Measurements from ENCODE around the gene TRHDE. TPM values are rescaled to one million over a fixed set of nuclear protein-coding genes. Genes with fewer than 3 reads are reported as not detected.

TRHDE gene
- total RNA-seq, 1 donor from 2014 or later, result 0.51 TPM

- Mint-ChIP-seq H3K36me3 (ENCODE audit: low read depth) (peaks cover 4% of the 10 kb centered on the region), H3K4me1 (no peaks in the 10 kb centered on the region), H3K4me3 (no peak overlapping the region), H3K9me3 (peaks cover 2% of the 10 kb centered on the region), H3K27me3 (ENCODE audit: low read depth) (no peaks in the 10 kb centered on the region), H3K27ac (ENCODE audit: unreplicated experiment) (no peak overlapping the region)
- TF ChIP-seq, protein P1, sequence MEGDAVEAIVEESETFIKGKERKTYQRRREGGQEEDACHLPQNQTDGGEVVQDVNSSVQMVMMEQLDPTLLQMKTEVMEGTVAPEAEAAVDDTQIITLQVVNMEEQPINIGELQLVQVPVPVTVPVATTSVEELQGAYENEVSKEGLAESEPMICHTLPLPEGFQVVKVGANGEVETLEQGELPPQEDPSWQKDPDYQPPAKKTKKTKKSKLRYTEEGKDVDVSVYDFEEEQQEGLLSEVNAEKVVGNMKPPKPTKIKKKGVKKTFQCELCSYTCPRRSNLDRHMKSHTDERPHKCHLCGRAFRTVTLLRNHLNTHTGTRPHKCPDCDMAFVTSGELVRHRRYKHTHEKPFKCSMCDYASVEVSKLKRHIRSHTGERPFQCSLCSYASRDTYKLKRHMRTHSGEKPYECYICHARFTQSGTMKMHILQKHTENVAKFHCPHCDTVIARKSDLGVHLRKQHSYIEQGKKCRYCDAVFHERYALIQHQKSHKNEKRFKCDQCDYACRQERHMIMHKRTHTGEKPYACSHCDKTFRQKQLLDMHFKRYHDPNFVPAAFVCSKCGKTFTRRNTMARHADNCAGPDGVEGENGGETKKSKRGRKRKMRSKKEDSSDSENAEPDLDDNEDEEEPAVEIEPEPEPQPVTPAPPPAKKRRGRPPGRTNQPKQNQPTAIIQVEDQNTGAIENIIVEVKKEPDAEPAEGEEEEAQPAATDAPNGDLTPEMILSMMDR (conservative IDR thresholded peaks at IDR 0.05), result no peak
- DNase-seq (ENCODE audit: low read depth, low spot score), result no peak
Observed at GRCh38 chr12:72522411-72522810, 250.2 kb downstream of the TRHDE start.

DNA sequence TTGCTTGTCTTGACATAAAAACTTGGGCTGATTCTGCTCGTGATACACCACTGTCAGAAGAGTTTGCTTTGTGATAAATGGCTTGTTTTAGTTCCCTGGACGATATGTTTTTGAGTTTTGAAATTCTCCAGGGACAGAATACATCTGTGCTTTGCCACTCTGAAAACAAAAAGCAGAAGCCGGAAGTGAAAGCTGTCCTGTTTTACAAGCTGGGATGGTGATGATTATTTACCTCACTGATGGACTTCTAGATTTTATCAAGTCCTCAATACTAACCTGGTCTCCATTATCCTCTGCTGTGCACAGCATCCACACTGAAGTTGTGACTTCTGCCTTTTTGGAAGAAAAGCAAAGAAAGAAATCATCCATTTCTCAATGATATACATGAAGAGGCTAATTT lies 251.6 kb downstream of the TRHDE start:
- Mint-ChIP-seq H3K9me3 (peaks cover 2% of the 10 kb centered on the region), H3K27me3 (ENCODE audit: low read depth) (no peaks in the 10 kb centered on the region), H3K36me3 (ENCODE audit: low read depth) (peaks cover 4% of the 10 kb centered on the region), H3K4me1 (no peaks in the 10 kb centered on the region), H3K4me3 (no peak overlapping the region), H3K27ac (ENCODE audit: unreplicated experiment) (no peak overlapping the region)
- DNase-seq (ENCODE audit: low read depth, low spot score), result no peak
- TF ChIP-seq, protein P1 (conservative IDR thresholded peaks at IDR 0.05), result no peak

DNA sequence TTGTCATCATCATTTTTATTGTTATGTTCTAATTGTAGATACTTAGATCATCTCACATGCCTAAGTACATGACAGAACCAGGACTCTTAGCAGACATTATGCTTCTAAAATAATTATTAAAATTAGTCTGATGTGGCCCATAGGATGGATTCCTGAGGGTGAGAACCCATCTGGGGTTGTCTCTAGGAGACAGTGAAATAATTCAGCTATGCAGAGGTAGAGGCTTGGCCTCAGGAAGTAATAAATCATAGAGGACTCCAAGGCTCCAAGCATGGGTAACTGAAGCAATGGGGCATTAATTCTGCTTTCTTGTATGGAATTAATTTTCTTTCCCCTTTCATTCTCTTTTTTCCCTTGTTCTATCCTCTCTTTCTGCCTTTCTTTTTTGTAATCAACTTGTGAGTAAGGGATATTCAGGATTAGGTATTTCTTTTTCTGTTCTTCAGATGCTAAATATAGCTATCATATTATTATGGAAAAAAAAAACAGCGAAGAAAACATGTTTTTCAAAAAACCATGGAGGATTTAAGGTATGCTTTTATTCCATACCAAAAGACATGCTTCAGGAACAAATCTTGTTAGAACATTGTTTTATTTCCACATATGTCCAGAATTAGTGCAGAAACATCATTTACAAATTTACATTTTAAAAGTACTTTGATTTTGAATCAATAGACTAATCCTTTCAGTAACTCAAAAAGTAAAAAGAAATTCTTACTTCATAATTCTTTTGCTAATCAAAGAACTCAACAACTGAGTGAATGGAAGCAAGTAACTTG lies 263.2 kb downstream of the TRHDE start:
- H3K27ac Mint-ChIP-seq (ENCODE audit: unreplicated experiment), result no peak overlapping the region
- no peaks in the 10 kb centered on the region for H3K36me3 Mint-ChIP-seq (ENCODE audit: low read depth)
- H3K27me3 Mint-ChIP-seq (ENCODE audit: low read depth), result no peaks in the 10 kb centered on the region
- TF ChIP-seq, protein P1 (conservative IDR thresholded peaks at IDR 0.05), result no peak
- peaks cover 5% of the 10 kb centered on the region for H3K9me3 Mint-ChIP-seq
- no peak for DNase-seq (ENCODE audit: low read depth, low spot score)
- no peak overlapping the region for H3K4me3 Mint-ChIP-seq
- no peaks in the 10 kb centered on the region for H3K4me1 Mint-ChIP-seq

DNA sequence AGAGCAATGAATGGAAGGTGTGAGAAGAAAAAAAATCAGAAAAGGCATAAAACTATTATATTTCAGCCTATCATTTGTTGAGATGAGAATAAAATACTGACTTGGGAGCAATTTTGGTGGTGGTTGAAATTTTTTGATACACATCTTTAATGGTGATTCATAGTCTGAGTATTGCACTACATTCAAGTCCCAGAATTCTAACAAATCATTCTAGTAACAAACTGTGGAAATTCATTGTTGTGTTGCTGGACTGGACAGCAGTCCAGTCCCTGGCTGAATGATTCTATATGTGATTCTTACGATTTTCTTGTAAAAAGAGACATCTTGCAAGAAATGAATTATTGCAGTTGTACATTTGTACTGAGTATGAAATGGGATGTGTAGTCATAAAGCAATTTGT lies 268.6 kb downstream of the TRHDE start:
- DNase-seq (ENCODE audit: low read depth, low spot score), result no peak
- H3K27ac Mint-ChIP-seq (ENCODE audit: unreplicated experiment), result no peak overlapping the region
- TF ChIP-seq, protein P1 (conservative IDR thresholded peaks at IDR 0.05), result no peak
- no peaks in the 10 kb centered on the region for H3K4me1 Mint-ChIP-seq
- H3K4me3 Mint-ChIP-seq, result no peak overlapping the region
- H3K27me3 Mint-ChIP-seq (ENCODE audit: low read depth), result no peaks in the 10 kb centered on the region
- no peaks in the 10 kb centered on the region for H3K36me3 Mint-ChIP-seq (ENCODE audit: low read depth)
- H3K9me3 Mint-ChIP-seq, result peaks cover 5% of the 10 kb centered on the region

- TF ChIP-seq, protein P1 (conservative IDR thresholded peaks at IDR 0.05), result no peak
- Mint-ChIP-seq H3K27me3 (ENCODE audit: low read depth) (no peaks in the 10 kb centered on the region), H3K36me3 (ENCODE audit: low read depth) (no peaks in the 10 kb centered on the region), H3K4me1 (no peaks in the 10 kb centered on the region), H3K9me3 (no peaks in the 10 kb centered on the region), H3K4me3 (no peak overlapping the region), H3K27ac (ENCODE audit: unreplicated experiment) (no peak overlapping the region)
- no peak for DNase-seq (ENCODE audit: low read depth, low spot score)
Observed at GRCh38 chr12:72543777-72544467, 271.8 kb downstream of the TRHDE start.

Measured in neural crest cell (in vitro differentiated cells).